Measurements from ENCODE around the gene ANKS1A. TPM values are rescaled to one million over a fixed set of nuclear protein-coding genes. Genes with fewer than 3 reads are reported as not detected.

The ANKS1A gene
- total and polyA plus RNA-seq, 10 donors, result 5.1 to 68.9 (median 45.6) TPM

DNA sequence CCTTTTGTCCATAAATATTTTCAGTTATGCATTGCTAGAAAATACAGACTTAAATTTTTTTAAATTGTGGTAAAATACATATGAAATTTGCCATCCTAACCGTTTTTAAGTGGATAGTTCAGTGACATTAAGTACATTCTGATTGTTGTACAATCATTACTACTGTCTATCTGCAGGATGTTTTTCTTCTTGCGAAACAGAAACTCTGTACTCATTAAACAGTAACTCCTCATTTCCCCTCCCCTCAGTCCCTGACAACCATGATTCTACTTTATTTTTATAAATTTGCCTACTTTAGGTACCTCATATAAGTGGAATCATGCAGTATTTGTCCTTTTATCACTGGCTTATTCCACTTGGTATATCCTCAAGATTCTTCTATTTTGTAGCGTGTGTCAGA is 22.5 kb upstream of the ANKS1A start:
- TF ChIP-seq POLR2AphosphoS5 (IDR thresholded peaks at IDR 0.05) (no peak), POLR2A (IDR thresholded peaks at IDR 0.05) (no peak)
- TF ChIP-seq, protein P1, sequence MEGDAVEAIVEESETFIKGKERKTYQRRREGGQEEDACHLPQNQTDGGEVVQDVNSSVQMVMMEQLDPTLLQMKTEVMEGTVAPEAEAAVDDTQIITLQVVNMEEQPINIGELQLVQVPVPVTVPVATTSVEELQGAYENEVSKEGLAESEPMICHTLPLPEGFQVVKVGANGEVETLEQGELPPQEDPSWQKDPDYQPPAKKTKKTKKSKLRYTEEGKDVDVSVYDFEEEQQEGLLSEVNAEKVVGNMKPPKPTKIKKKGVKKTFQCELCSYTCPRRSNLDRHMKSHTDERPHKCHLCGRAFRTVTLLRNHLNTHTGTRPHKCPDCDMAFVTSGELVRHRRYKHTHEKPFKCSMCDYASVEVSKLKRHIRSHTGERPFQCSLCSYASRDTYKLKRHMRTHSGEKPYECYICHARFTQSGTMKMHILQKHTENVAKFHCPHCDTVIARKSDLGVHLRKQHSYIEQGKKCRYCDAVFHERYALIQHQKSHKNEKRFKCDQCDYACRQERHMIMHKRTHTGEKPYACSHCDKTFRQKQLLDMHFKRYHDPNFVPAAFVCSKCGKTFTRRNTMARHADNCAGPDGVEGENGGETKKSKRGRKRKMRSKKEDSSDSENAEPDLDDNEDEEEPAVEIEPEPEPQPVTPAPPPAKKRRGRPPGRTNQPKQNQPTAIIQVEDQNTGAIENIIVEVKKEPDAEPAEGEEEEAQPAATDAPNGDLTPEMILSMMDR (IDR thresholded peaks at IDR 0.05 in 8 of 11, conservative IDR thresholded peaks at IDR 0.05 in 3 of 11), result no peak
- Histone ChIP-seq H3K9me3 (no peaks in the 10 kb centered on the region), H3K36me3 (peaks cover 0 to 93% (median 32%) of the 10 kb centered on the region in 6 donors), H3K4me1 (peaks cover 0 to 8% (median 0%) of the 10 kb centered on the region in 6 donors), H3K4me3 (no peak overlapping the region), H3K27me3 (replicated peaks in 1 of 7) (no peaks in the 10 kb centered on the region), H3K27ac (no peak overlapping the region)
- no peak for DNase-seq
- WGBS, 5 donors, result 72 to 88% (median 78%) methylated on average over 3 of the region's 3 CpGs
- intact Hi-C loops (cut with DNase I; ENCODE audit: low total_unique reads), result no loop called here

DNA sequence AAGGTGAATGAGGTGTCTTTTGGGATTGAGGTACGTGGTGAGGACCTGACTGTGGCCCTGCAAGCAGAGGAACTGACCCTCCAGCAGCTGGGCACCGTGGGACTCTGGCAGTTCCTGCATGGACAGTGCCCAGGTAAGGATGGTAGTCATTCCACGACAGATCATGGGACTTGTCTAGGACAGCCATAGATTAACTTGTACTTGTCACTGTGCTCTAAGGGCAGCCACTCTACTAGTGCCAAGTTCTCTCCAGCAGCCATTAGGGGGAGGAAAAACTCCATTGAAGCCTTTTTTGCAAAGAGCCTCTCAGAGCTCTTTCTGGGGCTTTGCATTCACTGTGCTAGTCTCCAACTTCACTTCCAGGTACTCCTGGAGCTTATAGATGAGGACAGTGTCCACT is 21.6 kb upstream of the ANKS1A start:
- DNase-seq, result no peak
- TF ChIP-seq POLR2AphosphoS5 (IDR thresholded peaks at IDR 0.05), result no peak
- TF ChIP-seq, protein P1 (IDR thresholded peaks at IDR 0.05 in 8 of 11, conservative IDR thresholded peaks at IDR 0.05 in 3 of 11), result no peak
- no peak for TF ChIP-seq POLR2A (IDR thresholded peaks at IDR 0.05)
- Histone ChIP-seq H3K4me3 (no peak overlapping the region), H3K27me3 (replicated peaks in 1 of 7) (no peaks in the 10 kb centered on the region), H3K4me1 (peaks cover 0 to 8% (median 0%) of the 10 kb centered on the region in 6 donors), H3K36me3 (peaks cover 0 to 93% (median 42%) of the 10 kb centered on the region in 6 donors), H3K9me3 (no peaks in the 10 kb centered on the region), H3K27ac (no peak overlapping the region)
- intact Hi-C loops (cut with DNase I; ENCODE audit: low total_unique reads), result no loop called here
- WGBS, 5 donors, result 93 to 100% (median 95%) methylated on average over 3 of the region's 3 CpGs

DNA sequence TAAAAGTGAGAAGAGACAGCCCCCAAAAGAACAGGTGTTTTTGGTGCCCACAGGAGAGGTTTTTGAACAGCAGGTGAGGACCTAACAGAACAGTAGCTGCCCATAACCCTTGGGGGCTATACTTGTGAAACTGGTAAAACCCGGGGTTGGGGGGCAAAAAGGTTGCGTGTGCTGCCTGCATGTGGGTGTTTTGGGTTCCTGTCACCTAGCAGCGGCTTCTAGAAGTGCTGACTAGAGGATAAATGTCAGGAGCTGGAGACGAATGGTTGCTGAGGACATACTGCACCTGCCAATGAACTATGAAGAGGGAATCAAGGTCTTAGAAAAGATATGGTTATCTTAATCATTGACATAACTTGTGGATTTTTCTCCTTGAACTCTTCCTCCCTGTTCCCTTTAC is 17.2 kb upstream of the ANKS1A start:
- no peaks in the 10 kb centered on the region for H3K27me3 ChIP-seq (replicated peaks in 1 of 7)
- no peak overlapping the region for H3K4me3 ChIP-seq
- WGBS, 5 donors, result 78 to 88% (median 86%) methylated on average over 4 of the region's 4 CpGs
- H3K9me3 ChIP-seq, result no peaks in the 10 kb centered on the region
- peaks cover 0 to 100% (median 63%) of the 10 kb centered on the region in 6 donors for H3K36me3 ChIP-seq
- intact Hi-C loops (cut with DNase I; ENCODE audit: low total_unique reads), result no loop called here
- no peak overlapping the region for H3K27ac ChIP-seq
- no peak for DNase-seq
- no peaks in the 10 kb centered on the region for H3K4me1 ChIP-seq
- TF ChIP-seq POLR2A (IDR thresholded peaks at IDR 0.05), result no peak
- TF ChIP-seq, protein P1 (IDR thresholded peaks at IDR 0.05 in 8 of 11, conservative IDR thresholded peaks at IDR 0.05 in 3 of 11), result no peak
- TF ChIP-seq POLR2AphosphoS5 (IDR thresholded peaks at IDR 0.05), result no peak

DNA sequence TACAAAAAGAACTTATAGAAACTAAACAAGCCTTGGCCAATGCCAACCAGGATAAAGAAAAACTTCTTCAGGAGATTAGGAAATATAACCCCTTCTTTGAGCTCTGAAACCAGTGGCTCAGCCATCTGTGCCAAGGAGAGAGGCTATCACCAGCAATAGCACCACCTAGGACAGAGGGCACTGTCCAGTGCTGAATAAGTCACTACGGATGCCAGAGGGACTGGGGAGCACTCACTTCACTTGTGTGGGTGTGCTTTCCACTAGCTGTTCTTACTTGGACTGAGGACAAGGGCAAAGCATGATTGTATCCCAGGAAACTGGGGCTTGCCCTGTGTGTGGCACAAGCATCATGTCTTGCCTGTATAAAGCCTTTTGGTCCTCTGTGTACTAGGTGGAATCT is 16.7 kb upstream of the ANKS1A start:
- no peak for DNase-seq
- no peaks in the 10 kb centered on the region for H3K4me1 ChIP-seq
- 71 to 90% (median 87%) methylated on average over 1 of the region's 1 CpG for whole genome bisulfite sequencing, 5 donors
- no peak overlapping the region for H3K4me3 ChIP-seq
- H3K36me3 ChIP-seq, result peaks cover 0 to 100% (median 63%) of the 10 kb centered on the region in 6 donors
- intact Hi-C loops (cut with DNase I; ENCODE audit: low total_unique reads), result no loop called here
- H3K27ac ChIP-seq, result no peak overlapping the region
- H3K9me3 ChIP-seq, result no peaks in the 10 kb centered on the region
- no peaks in the 10 kb centered on the region for H3K27me3 ChIP-seq (replicated peaks in 1 of 7)
- no peak for TF ChIP-seq POLR2A (IDR thresholded peaks at IDR 0.05)
- TF ChIP-seq, protein P1 (IDR thresholded peaks at IDR 0.05 in 8 of 11, conservative IDR thresholded peaks at IDR 0.05 in 3 of 11), result no peak
